Measurements from ENCODE around the gene TRMT61B.

Gene TRMT61B

GRCh38 chr2:28870146-28870891 is at the start of gene TRMT61B:
TRMT61B (minus strand) TSS chr2:28870309; CDS start chr2:28870277, 32 bp downstream.
- in situ Hi-C loops (cut with MboI; ENCODE audit: low sequenced_read_pairs) = no loop called here

GRCh38 chr2:28915939-28916338 is 45.8 kb upstream of the TRMT61B start:
- in situ Hi-C loops (cut with MboI; ENCODE audit: low sequenced_read_pairs) = no loop called here

- in situ Hi-C loops (cut with MboI; ENCODE audit: low sequenced_read_pairs) = no loop called here
These were observed 39.7 kb upstream of the TRMT61B start for GRCh38 chr2:28909655-28910353.

- in situ Hi-C loops (cut with MboI; ENCODE audit: low sequenced_read_pairs) = no loop called here
These were observed 38.1 kb upstream of the TRMT61B start for GRCh38 chr2:28908172-28908571.

- in situ Hi-C loops (cut with MboI; ENCODE audit: low sequenced_read_pairs) = no loop called here
These were observed 36.7 kb upstream of the TRMT61B start for GRCh38 chr2:28906821-28907220.

- in situ Hi-C loops (cut with MboI; ENCODE audit: low sequenced_read_pairs) = no loop called here
These were observed 36.3 kb upstream of the TRMT61B start for GRCh38 chr2:28906376-28906775.

GRCh38 chr2:28905533-28905932 is 35.4 kb upstream of the TRMT61B start:
- in situ Hi-C loops (cut with MboI; ENCODE audit: low sequenced_read_pairs) = no loop called here

GRCh38 chr2:28904802-28905457 is 34.8 kb upstream of the TRMT61B start:
- in situ Hi-C loops (cut with MboI; ENCODE audit: low sequenced_read_pairs) = no loop called here

- in situ Hi-C loops (cut with MboI; ENCODE audit: low sequenced_read_pairs) = no loop called here
These were observed 34.2 kb upstream of the TRMT61B start for GRCh38 chr2:28904295-28904694.

GRCh38 chr2:28902584-28902983 is 32.5 kb upstream of the TRMT61B start:
- in situ Hi-C loops (cut with MboI; ENCODE audit: low sequenced_read_pairs) = no loop called here

GRCh38 chr2:28901841-28902240 is 31.7 kb upstream of the TRMT61B start:
- in situ Hi-C loops (cut with MboI; ENCODE audit: low sequenced_read_pairs) = no loop called here

- in situ Hi-C loops (cut with MboI; ENCODE audit: low sequenced_read_pairs) = no loop called here
These were observed 31.1 kb upstream of the TRMT61B start for GRCh38 chr2:28901202-28901601.

GRCh38 chr2:28898048-28898447 is 27.9 kb upstream of the TRMT61B start:
- in situ Hi-C loops (cut with MboI; ENCODE audit: low sequenced_read_pairs) = no loop called here

- in situ Hi-C loops (cut with MboI; ENCODE audit: low sequenced_read_pairs) = no loop called here
These were observed 26.8 kb upstream of the TRMT61B start for GRCh38 chr2:28896906-28897305.

- in situ Hi-C loops (cut with MboI; ENCODE audit: low sequenced_read_pairs) = no loop called here
These were observed 25.2 kb upstream of the TRMT61B start for GRCh38 chr2:28895189-28895893.

- in situ Hi-C loops (cut with MboI; ENCODE audit: low sequenced_read_pairs) = no loop called here
These were observed 24.5 kb upstream of the TRMT61B start, which contains the start of gene WDR43 for GRCh38 chr2:28894470-28895188. WDR43 (plus strand) TSS chr2:28894667; CDS start chr2:28894699, 32 bp downstream.

- in situ Hi-C loops (cut with MboI; ENCODE audit: low sequenced_read_pairs) = no loop called here
These were observed 23.4 kb upstream of the TRMT61B start for GRCh38 chr2:28893488-28893887.

- in situ Hi-C loops (cut with MboI; ENCODE audit: low sequenced_read_pairs) = no loop called here
These were observed 10.1 kb upstream of the TRMT61B start for GRCh38 chr2:28880193-28880592.

- in situ Hi-C loops (cut with MboI; ENCODE audit: low sequenced_read_pairs) = no loop called here
These were observed 1.5 kb upstream of the TRMT61B start for GRCh38 chr2:28871620-28872019.

- in situ Hi-C loops (cut with MboI; ENCODE audit: low sequenced_read_pairs) = no loop called here
These were observed 489 bp downstream of the TRMT61B start for GRCh38 chr2:28869494-28870145.

Measured in hTERT RPE-1 (cell line).